Activated naive CD4-positive, alpha-beta T cell treated with anti-CD3 and anti-CD28 coated beads, Interleukin-2, amount 50 U/mL, for 72 hours (primary cell): ENCODE results near the gene ALPK1. TPM values are rescaled to one million over a fixed set of nuclear protein-coding genes. Genes with fewer than 3 reads are reported as not detected.
"Not testable (repeated sequence)": the region's sequence is repeated elsewhere in the genome, so short reads cannot be mapped to it uniquely, and the experiment has no call there.

Source experiments
- ATAC-seq, 2 donors: fragments of 150-1000 bp; cut with Tn5 transposase; 2 replicates each; pipeline ENCODE4 v1.10.0; 2021; ENCODE audit warnings: mild to moderate bottlenecking in 2 of 2, moderate library complexity in 2 of 2
- DNase-seq, 2 donors: peaks; one replicate each; pipeline ENCODE4 v3.0.0; 2021 to 2022; ENCODE audit warnings: low spot score in 2 of 2
- H3K27ac Mint-ChIP-seq, 2 donors: one replicate each; pipeline ENCODE4 v1.8.0; 2022; ENCODE audit warnings: mild to moderate bottlenecking in 2 of 2, mixed read lengths in 2 of 2
- H3K36me3 Mint-ChIP-seq, 2 donors: one replicate each; pipeline ENCODE4 v1.8.0; 2022; ENCODE audit warnings: mixed read lengths in 2 of 2
- H3K9me3 Mint-ChIP-seq, 2 donors: one replicate each; pipeline ENCODE4 v1.8.0; 2022; ENCODE audit warnings: mixed read lengths in 2 of 2
- total RNA-seq, 2 donors: library from RNA; stranded (reverse); gene quantifications; one replicate each; pipeline ENCODE4 v1.2.3, GENCODE V29; 2022

ALPK1 gene
- total RNA-seq, 2 donors from 2014 or later, result 32.7 to 65.8 TPM

- H3K36me3 Mint-ChIP-seq, result no peaks in the 10 kb centered on the region
Measured at GRCh38 chr4:112381996-112382692, 85.0 kb downstream of the ALPK1 start.

GRCh38 chr4:112386071-112386470, 88.9 kb downstream of the ALPK1 start:
- DNase-seq (no peak), ATAC-seq (no peak)
- no peak overlapping the region for H3K27ac Mint-ChIP-seq
- no peaks in the 10 kb centered on the region for H3K36me3 Mint-ChIP-seq
- no peaks in the 10 kb centered on the region for H3K9me3 Mint-ChIP-seq

More at GRCh38 chr4:112381996-112382692, 85.0 kb downstream of the ALPK1 start:
- H3K27ac Mint-ChIP-seq, result no peak overlapping the region
- DNase-seq, result no peak
- no peak for ATAC-seq
- H3K9me3 Mint-ChIP-seq, result no peaks in the 10 kb centered on the region

GRCh38 chr4:112402098-112402497, 104.9 kb downstream of the ALPK1 start:
- Mint-ChIP-seq H3K36me3 (peaks cover 0 to 15% of the 10 kb centered on the region in 2 donors), H3K9me3 (no peaks in the 10 kb centered on the region), H3K27ac (no peak overlapping the region)
- no peak for ATAC-seq
- no peak for DNase-seq

GRCh38 chr4:112403101-112403945, 106.2 kb downstream of the ALPK1 start:
- Mint-ChIP-seq H3K36me3 (peaks cover 0 to 15% of the 10 kb centered on the region in 2 donors), H3K9me3 (no peaks in the 10 kb centered on the region), H3K27ac (no peak overlapping the region)
- ATAC-seq (no peak), DNase-seq (no peak)

- Mint-ChIP-seq H3K27ac (no peak overlapping the region), H3K36me3 (peaks cover 6 to 12% of the 10 kb centered on the region in 2 donors), H3K9me3 (no peaks in the 10 kb centered on the region)
- no peak for ATAC-seq
- DNase-seq, result no peak
Measured at GRCh38 chr4:112410364-112410763, 113.2 kb downstream of the ALPK1 start.

GRCh38 chr4:112410804-112411203, 113.6 kb downstream of the ALPK1 start:
- H3K9me3 Mint-ChIP-seq, result no peaks in the 10 kb centered on the region
- H3K36me3 Mint-ChIP-seq, result peaks cover 6 to 12% of the 10 kb centered on the region in 2 donors
- H3K27ac Mint-ChIP-seq, result no peak overlapping the region
- ATAC-seq (no peak), DNase-seq (no peak)

- no peak for ATAC-seq
- Mint-ChIP-seq H3K36me3 (peaks cover 12% of the 10 kb centered on the region in 2 donors), H3K9me3 (peaks cover 0 to 4% of the 10 kb centered on the region in 2 donors), H3K27ac (no peak overlapping the region)
- DNase-seq, result no peak
Measured at GRCh38 chr4:112411781-112412550, 114.8 kb downstream of the ALPK1 start.

GRCh38 chr4:112416464-112416863, 119.3 kb downstream of the ALPK1 start:
- H3K36me3 Mint-ChIP-seq, result peaks cover 7 to 12% of the 10 kb centered on the region in 2 donors
- ATAC-seq, result no peak
- no peak overlapping the region for H3K27ac Mint-ChIP-seq
- no peak for DNase-seq
- peaks cover 0 to 4% of the 10 kb centered on the region in 2 donors for H3K9me3 Mint-ChIP-seq

GRCh38 chr4:112418092-112418491, 120.9 kb downstream of the ALPK1 start:
- H3K36me3 Mint-ChIP-seq, result peaks cover 7 to 12% of the 10 kb centered on the region in 2 donors
- peaks cover 0 to 4% of the 10 kb centered on the region in 2 donors for H3K9me3 Mint-ChIP-seq
- ATAC-seq (no peak), DNase-seq (no peak)
- no peak overlapping the region for H3K27ac Mint-ChIP-seq

GRCh38 chr4:112421911-112422310, 124.7 kb downstream of the ALPK1 start:
- ATAC-seq (no peak), DNase-seq (no peak)
- Mint-ChIP-seq H3K36me3 (no peaks in the 10 kb centered on the region), H3K27ac (no peak overlapping the region), H3K9me3 (no peaks in the 10 kb centered on the region)

GRCh38 chr4:112422644-112423043, 125.5 kb downstream of the ALPK1 start:
- H3K9me3 Mint-ChIP-seq, result no peaks in the 10 kb centered on the region
- peaks cover 0 to 4% of the 10 kb centered on the region in 2 donors for H3K36me3 Mint-ChIP-seq
- no peak overlapping the region for H3K27ac Mint-ChIP-seq
- no peak for ATAC-seq
- no peak for DNase-seq

- no peak for ATAC-seq
- Mint-ChIP-seq H3K36me3 (peaks cover 0 to 12% of the 10 kb centered on the region in 2 donors), H3K9me3 (no peaks in the 10 kb centered on the region), H3K27ac (no peak overlapping the region)
- no peak for DNase-seq
Measured at GRCh38 chr4:112423591-112423990, 126.4 kb downstream of the ALPK1 start.

- no peak overlapping the region for H3K27ac Mint-ChIP-seq
- ATAC-seq (no peak), DNase-seq (no peak)
- no peaks in the 10 kb centered on the region for H3K9me3 Mint-ChIP-seq
- peaks cover 6 to 18% of the 10 kb centered on the region in 2 donors for H3K36me3 Mint-ChIP-seq
Measured at GRCh38 chr4:112425823-112426222, 128.7 kb downstream of the ALPK1 start.

- DNase-seq, result no peak
- Mint-ChIP-seq H3K9me3 (no peaks in the 10 kb centered on the region), H3K27ac (no peak overlapping the region), H3K36me3 (peaks cover 6 to 18% of the 10 kb centered on the region in 2 donors)
- ATAC-seq, result no peak
Measured at GRCh38 chr4:112426416-112426815, 129.2 kb downstream of the ALPK1 start.

- H3K9me3 Mint-ChIP-seq, result no peaks in the 10 kb centered on the region
- no peak for DNase-seq
Measured at GRCh38 chr4:112431158-112431557, 134.0 kb downstream of the ALPK1 start.

GRCh38 chr4:112436987-112437386, 139.8 kb downstream of the ALPK1 start:
- DNase-seq (no peak), ATAC-seq (no peak)
- no peak overlapping the region for H3K27ac Mint-ChIP-seq
- H3K36me3 Mint-ChIP-seq, result peaks cover 22 to 26% of the 10 kb centered on the region in 2 donors
- peaks cover 0 to 4% of the 10 kb centered on the region in 2 donors for H3K9me3 Mint-ChIP-seq

More at GRCh38 chr4:112431158-112431557, 134.0 kb downstream of the ALPK1 start:
- no peak for ATAC-seq
- H3K36me3 Mint-ChIP-seq, result peaks cover 6 to 18% of the 10 kb centered on the region in 2 donors
- H3K27ac Mint-ChIP-seq, result no peak overlapping the region

GRCh38 chr4:112442226-112442625, 145.1 kb downstream of the ALPK1 start:
- H3K27ac Mint-ChIP-seq, ATAC-seq, DNase-seq: not testable (repeated sequence)
- H3K36me3 Mint-ChIP-seq, result peaks cover 51 to 56% of the 10 kb centered on the region in 2 donors
- H3K9me3 Mint-ChIP-seq, result peaks cover 13 to 25% of the 10 kb centered on the region in 2 donors
